ENCODE results near the gene FMNL1. TPM values are rescaled to one million over a fixed set of nuclear protein-coding genes. Genes with fewer than 3 reads are reported as not detected.

Gene FMNL1
- total RNA-seq, 1 donor from 2014 or later = 2.4 TPM

GRCh38 chr17:45218895-45219661 lies 2.6 kb upstream of the FMNL1 start:
- Histone ChIP-seq H3K4me2 (no peak overlapping the region), H3K9ac (no peak overlapping the region), H2AFZ (replicated peaks) (no peak overlapping the region), H3K4me1 (peaks cover 7% of the 10 kb centered on the region), H3K79me2 (ENCODE audit: low read depth) (no peaks in the 10 kb centered on the region), H3F3A (ENCODE audit: low read depth) (peaks cover 13% of the 10 kb centered on the region), H4K20me1 (ENCODE audit: low read depth) (peaks cover 4% of the 10 kb centered on the region), H3K27ac (no peak overlapping the region), H3K36me3 (no peaks in the 10 kb centered on the region), H3K4me3 (no peak overlapping the region), H3K27me3 (peaks cover 57% of the 10 kb centered on the region), H3K9me3 (ENCODE audit: low read depth) (no peaks in the 10 kb centered on the region)
- H3K36me3 Mint-ChIP-seq = no peaks in the 10 kb centered on the region
- H3K27me3 Mint-ChIP-seq (ENCODE audit: insufficient read depth, low read depth) = peaks cover 43% of the 10 kb centered on the region
- peak; percentile 86 for DNase-seq (ENCODE audit: low spot score)
- TF ChIP-seq EZH2phosphoT487 (IDR thresholded peaks at IDR 0.05) = no peak
- TF ChIP-seq EZH2 (IDR thresholded peaks at IDR 0.05) = no peak
- TF ChIP-seq, protein P1, sequence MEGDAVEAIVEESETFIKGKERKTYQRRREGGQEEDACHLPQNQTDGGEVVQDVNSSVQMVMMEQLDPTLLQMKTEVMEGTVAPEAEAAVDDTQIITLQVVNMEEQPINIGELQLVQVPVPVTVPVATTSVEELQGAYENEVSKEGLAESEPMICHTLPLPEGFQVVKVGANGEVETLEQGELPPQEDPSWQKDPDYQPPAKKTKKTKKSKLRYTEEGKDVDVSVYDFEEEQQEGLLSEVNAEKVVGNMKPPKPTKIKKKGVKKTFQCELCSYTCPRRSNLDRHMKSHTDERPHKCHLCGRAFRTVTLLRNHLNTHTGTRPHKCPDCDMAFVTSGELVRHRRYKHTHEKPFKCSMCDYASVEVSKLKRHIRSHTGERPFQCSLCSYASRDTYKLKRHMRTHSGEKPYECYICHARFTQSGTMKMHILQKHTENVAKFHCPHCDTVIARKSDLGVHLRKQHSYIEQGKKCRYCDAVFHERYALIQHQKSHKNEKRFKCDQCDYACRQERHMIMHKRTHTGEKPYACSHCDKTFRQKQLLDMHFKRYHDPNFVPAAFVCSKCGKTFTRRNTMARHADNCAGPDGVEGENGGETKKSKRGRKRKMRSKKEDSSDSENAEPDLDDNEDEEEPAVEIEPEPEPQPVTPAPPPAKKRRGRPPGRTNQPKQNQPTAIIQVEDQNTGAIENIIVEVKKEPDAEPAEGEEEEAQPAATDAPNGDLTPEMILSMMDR (IDR thresholded peaks at IDR 0.05) = peak; percentile 88
- peaks cover 7% of the 10 kb centered on the region for H3K4me1 Mint-ChIP-seq
- no peak overlapping the region for H3K27ac Mint-ChIP-seq
- H3K4me3 Mint-ChIP-seq = peak overlapping the region; percentile 41
- H3K9me3 Mint-ChIP-seq = no peaks in the 10 kb centered on the region

DNA sequence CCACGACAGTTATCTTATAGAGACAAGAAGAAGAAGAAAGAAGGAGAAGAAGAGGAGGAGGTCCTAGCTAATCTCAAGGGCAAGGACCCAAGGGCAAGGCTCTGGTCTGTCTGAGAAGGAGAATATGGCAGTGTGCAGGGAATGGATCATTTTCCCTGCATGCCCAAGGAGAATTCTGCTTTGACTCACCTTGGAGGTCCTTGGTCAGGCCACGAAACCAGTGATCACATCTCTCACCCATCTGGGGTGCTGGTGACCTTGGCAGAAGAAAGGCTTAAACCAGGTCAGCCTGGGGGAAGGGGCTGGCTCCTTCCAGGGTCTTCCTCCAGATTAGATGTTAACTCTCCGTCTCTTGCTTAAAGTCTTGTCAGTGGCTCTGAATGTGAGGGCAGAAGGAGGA lies 1.6 kb upstream of the FMNL1 start:
- H3K27ac Mint-ChIP-seq = peak overlapping the region; percentile 44
- Histone ChIP-seq H3K36me3 (no peaks in the 10 kb centered on the region), H3K4me2 (no peak overlapping the region), H3K27ac (no peak overlapping the region), H3K9ac (no peak overlapping the region), H3K79me2 (ENCODE audit: low read depth) (no peaks in the 10 kb centered on the region), H3K27me3 (peaks cover 61% of the 10 kb centered on the region), H3K9me3 (ENCODE audit: low read depth) (no peaks in the 10 kb centered on the region), H4K20me1 (ENCODE audit: low read depth) (peaks cover 4% of the 10 kb centered on the region), H3K4me1 (peaks cover 7% of the 10 kb centered on the region), H2AFZ (replicated peaks) (no peak overlapping the region), H3K4me3 (no peak overlapping the region), H3F3A (ENCODE audit: low read depth) (peaks cover 13% of the 10 kb centered on the region)
- H3K9me3 Mint-ChIP-seq = no peaks in the 10 kb centered on the region
- no peaks in the 10 kb centered on the region for H3K36me3 Mint-ChIP-seq
- peaks cover 7% of the 10 kb centered on the region for H3K4me1 Mint-ChIP-seq
- no peak for DNase-seq (ENCODE audit: low spot score)
- no peak for TF ChIP-seq EZH2phosphoT487 (IDR thresholded peaks at IDR 0.05)
- no peak for TF ChIP-seq EZH2 (IDR thresholded peaks at IDR 0.05)
- TF ChIP-seq, protein P1 (IDR thresholded peaks at IDR 0.05) = no peak
- H3K4me3 Mint-ChIP-seq = peak overlapping the region; percentile 76
- H3K27me3 Mint-ChIP-seq (ENCODE audit: insufficient read depth, low read depth) = peaks cover 49% of the 10 kb centered on the region

DNA sequence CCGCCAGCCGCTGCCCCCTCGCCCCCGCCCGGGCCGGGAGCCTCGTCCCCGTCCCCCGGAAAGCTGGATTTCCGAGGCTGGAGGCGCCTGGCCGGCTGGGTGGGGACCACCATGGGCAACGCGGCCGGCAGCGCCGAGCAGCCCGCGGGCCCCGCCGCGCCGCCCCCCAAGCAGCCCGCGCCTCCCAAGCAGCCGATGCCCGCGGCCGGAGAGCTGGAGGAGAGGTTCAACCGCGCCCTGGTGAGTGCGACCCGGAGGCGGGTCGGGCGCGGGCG lies 266 bp downstream of the FMNL1 start:
- peaks cover 61% of the 10 kb centered on the region for H3K27me3 ChIP-seq
- TF ChIP-seq EZH2phosphoT487 (IDR thresholded peaks at IDR 0.05) (no peak), EZH2 (IDR thresholded peaks at IDR 0.05) (no peak)
- TF ChIP-seq, protein P1 (IDR thresholded peaks at IDR 0.05) = no peak
- Mint-ChIP-seq H3K4me1 (peaks cover 7% of the 10 kb centered on the region), H3K36me3 (no peaks in the 10 kb centered on the region), H3K9me3 (no peaks in the 10 kb centered on the region), H3K27ac (no peak overlapping the region), H3K27me3 (ENCODE audit: insufficient read depth, low read depth) (peaks cover 52% of the 10 kb centered on the region), H3K4me3 (no peak overlapping the region)
- H2AFZ ChIP-seq (replicated peaks) = peak overlapping the region; percentile 95
- H3K36me3 ChIP-seq = no peaks in the 10 kb centered on the region
- no peak overlapping the region for H3K9ac ChIP-seq
- DNase-seq (ENCODE audit: low spot score) = peak; percentile 55
- no peaks in the 10 kb centered on the region for H3K9me3 ChIP-seq (ENCODE audit: low read depth)
- H3F3A ChIP-seq (ENCODE audit: low read depth) = peaks cover 13% of the 10 kb centered on the region
- H3K4me3 ChIP-seq = peak overlapping the region; percentile 78
- peak overlapping the region; percentile 86 for H3K4me2 ChIP-seq
- no peaks in the 10 kb centered on the region for H3K79me2 ChIP-seq (ENCODE audit: low read depth)
- H4K20me1 ChIP-seq (ENCODE audit: low read depth) = peaks cover 4% of the 10 kb centered on the region
- peaks cover 7% of the 10 kb centered on the region for H3K4me1 ChIP-seq
- H3K27ac ChIP-seq = no peak overlapping the region

All from neural progenitor cell (in vitro differentiated cells).